Tongue (tissue), 2 donors: Measurements from ENCODE around the gene TFAP2C. TPM values are rescaled to one million over a fixed set of nuclear protein-coding genes. Genes with fewer than 3 reads are reported as not detected.
"Not testable (repeated sequence)": the region's sequence is repeated elsewhere in the genome, so short reads cannot be mapped to it uniquely, and the experiment has no call there.

Experiments
- DNase-seq: peaks from one replicate; pipeline ENCODE4 v3.0.0-alpha.2; 2015
- total RNA-seq: library from RNA; depleted of rRNA; stranded (reverse); fragments of >200 nt; gene quantifications from one replicate; pipeline ENCODE4 v1.2.3, GENCODE V29; 2014

TFAP2C gene
- total RNA-seq, 1 donor from 2014 or later = 9.2 TPM

DNA sequence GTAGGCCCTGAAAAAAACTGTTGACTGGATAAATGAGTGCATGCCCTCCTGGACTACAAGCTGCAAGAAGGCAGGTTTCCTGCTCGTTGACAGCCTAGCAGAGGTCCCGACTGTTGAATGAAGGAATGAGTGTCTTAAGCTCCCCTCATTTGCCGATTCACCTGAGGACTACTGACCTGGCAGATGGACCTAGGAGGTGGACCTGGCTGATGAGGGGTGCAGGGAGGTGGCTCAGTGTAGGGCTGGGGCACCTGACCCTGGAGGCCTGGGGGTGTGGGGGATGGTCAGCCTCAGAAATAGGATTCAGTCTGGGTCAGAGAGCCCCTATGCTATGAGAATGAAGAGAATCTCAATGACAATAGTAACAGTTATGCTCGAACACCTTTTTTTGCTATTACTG is 11.6 kb upstream of the TFAP2C start:
- no peak for DNase-seq

DNA sequence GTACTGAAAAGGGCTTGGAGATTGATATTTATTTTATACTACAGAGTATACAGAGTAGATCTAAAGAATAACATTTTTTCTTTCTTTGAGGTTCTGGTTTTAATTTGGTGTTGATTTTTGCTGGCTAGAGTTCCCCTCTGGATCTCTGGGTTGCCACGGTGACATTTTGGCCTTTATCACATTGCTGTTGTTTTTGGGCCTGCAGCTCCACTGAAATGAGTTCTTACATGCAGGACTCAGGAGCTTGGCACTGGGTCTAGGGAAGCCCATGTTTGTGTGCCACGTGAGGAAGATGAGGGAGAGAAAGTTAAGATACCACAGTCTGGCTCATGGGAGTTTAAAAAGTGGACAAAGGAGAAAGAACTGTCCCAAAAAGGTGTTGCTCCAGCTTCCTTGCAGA is 7.4 kb upstream of the TFAP2C start:
- no peak for DNase-seq

DNA sequence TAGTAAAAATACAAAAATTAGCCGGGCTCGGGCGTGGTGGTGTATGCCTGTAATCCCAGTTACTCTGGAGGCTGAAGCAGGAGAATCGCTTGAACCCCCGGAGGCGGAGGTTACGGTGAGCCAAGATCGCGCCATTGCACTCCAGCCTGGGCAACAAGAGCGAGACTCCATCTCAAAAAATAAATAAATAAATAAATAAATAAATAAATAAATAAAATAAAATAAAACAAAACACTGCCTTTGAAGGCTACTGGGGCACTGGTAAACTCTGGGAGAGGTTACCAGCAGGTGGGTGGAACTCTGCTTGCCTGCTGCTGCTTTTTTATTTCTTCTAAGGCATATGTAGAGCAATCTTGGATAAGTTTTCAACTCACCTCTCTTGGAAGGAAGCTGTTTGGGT is 5.2 kb upstream of the TFAP2C start:
- not testable (repeated sequence) for DNase-seq

DNA sequence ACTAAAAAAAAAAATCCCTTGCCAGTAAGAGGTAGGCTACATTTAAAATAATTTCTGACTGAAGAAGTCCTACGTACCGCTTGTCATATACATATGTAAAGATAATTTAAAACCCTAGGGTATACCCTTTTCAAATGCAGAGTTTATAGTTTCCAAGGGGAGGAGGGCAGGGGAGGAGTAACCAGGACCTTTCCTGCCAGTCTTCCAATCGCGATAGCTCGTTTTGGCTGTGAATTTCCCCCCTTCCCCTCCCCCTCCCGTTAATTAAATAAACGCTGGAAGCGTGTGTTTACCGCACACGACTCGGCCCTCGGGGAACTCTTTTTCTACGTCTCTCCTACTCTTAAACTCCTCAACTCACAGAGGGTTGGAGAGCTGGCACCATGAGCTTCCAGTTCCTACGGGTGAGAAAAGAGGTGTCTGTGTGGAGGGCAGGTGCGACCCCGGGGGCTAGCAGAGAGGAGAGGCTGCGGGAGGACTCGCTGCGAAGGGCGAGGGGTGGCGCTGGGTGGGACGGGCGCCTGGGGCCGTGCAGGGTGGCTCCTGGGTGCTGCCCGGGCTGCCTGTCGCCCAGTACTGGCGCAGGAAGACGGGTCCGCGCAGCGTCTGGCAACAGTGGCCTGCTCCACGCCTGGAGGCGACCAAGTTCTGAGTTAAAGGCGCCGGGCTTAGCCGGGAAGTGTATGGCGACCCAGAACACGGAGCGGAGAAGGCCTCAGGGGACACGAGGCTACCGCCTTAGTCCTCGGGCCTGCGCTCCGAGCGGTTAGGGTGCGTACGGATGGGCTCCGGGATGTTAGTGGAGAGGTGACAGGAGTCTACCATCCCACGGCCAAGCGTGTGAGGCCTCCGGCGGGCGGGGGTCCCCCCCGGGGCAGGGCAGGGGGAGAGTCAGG is 4.1 kb upstream of the TFAP2C start:
- DNase-seq = no peak

DNA sequence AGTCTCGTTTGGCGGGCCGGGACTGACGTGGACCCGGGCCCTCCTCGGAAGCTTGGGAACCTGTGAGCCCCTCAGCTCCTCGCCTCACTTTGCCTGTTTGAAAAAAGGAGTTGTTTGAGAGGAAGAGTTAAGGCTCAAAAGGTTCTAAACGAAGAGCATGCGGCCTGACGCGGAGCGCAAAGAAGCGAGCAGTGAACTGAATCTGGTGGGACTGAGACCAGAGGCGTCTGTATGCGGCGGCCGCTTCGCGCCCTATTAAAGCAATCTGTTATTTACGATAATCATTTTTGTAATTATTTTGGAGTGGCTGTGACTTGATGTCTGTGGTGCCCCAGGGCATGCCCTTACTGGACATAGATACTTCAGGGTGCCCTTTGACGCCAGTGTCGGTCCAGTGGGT is 3.3 kb upstream of the TFAP2C start:
- DNase-seq = no peak

DNA sequence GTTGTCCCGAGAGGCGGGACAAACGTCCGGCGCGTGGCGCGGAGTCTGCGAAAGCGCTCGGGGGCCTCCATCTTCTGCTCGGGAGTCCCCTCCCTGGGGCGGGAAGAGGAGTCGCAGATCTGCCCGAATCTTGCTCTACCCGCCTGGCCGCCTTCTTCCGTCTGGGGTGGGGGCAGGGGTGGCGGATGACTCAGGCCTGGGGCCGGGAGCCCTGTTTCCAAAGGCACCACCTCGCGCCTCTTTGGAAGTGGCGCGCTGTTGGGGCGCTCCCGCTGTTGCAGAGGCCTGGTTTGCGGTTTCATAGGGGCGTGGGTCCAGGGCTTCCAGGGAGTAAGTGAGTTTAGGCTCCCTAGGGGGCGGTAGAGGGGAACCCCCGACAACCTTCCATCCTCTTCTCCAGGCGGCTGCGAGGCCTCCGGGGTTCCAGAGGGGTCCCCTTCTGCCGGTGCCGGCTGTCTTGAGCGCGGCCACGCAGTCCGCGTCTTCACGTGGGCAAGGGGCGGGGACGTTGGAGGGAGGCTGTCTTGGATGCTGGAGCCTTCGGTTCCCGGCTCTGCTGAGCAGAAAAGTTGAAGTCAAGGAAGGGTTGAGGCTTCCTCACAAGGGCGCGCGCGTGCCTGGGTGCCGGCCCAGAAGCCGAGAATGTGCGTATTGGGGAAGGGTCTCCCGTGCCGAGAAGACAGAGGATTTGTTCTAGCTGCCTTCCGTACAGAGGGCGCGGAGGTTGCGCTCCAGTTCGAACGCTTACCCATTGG is 2.6 kb upstream of the TFAP2C start:
- peak; percentile 78 for DNase-seq

DNA sequence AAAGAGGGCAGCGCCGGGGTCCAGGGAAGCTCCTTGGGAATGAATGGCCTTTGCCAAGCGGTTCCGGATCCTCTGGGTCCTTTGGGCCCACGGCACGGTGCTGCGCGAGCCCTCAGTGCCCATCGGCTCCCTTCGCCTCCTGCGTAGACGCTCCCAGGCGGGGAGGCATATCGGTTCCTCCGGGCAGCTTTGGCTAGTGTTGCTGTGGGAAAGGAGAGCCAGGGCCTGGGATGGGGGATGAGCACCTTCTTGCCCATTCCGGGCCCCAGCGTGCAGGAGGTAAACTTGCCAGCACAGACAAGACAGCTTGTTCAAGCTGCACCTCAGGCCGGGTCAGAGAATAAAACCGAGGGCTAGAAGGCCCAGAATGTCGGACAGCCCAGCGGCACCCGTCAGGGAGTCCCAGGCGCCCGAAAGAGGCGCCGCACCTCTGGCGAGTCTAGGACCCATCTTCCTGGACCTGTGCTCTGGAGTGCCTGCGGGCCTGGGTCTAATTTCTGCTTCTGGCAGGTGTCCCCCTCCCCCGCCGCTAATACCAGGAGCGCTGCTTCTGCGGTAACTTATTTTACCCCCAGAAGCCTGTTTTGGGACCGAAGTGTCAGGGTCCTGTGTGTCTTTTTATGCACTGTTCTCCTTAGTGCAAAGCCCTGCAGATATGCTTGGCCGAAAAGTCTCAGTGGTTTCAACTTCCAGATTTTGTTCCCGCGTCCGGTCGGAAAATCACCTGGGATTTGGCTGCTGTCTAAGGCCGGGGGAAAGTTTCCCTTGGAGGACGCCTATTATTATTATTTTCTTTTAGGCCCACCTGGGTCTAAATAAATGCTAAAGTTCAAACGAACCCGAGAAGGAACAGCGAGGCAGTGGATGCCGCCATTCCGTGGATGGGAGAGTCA is 1.7 kb upstream of the TFAP2C start:
- no peak for DNase-seq

DNA sequence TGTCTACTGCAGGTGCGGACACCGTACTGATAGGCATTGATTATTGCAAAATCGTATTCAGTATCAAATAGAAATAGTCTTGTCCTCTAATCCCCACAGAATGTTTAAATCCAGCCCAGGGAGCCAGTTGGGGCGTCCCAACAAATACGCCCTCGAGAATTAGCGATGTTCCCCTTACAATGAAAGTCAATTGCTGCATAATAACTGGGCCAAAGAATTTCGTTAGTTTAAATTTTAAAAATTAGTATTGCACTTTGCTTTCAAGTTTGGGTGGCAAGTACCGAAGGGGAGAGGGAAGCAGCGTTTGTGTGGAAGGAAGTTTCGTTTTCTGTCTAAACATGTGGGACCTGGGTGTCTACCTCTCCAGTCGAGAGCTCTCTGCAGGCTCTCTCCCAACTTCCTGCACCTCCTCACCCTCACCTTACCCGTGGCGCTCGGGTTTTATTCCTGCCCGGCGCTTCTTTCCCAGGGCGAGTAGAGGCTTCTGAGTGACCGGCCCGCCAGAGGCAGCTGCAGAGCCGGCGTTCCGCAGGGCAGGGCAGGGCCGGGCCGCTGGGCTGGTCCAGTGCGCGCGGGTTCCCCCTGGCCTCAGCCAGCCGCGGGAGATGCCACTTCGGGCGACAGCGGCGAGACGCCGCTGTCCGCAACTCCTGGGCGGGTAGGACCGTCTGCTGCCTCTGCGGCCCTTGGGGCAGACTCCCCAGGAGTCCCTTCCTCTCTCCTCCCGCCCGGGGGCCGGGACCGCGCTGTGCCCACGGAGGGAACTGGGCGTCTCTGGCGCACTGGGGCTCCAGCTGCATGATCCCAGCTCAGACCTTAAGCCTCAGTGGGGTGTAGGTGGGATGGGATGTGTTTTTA is 862 bp upstream of the TFAP2C start:
- DNase-seq = peak; percentile 44

DNA sequence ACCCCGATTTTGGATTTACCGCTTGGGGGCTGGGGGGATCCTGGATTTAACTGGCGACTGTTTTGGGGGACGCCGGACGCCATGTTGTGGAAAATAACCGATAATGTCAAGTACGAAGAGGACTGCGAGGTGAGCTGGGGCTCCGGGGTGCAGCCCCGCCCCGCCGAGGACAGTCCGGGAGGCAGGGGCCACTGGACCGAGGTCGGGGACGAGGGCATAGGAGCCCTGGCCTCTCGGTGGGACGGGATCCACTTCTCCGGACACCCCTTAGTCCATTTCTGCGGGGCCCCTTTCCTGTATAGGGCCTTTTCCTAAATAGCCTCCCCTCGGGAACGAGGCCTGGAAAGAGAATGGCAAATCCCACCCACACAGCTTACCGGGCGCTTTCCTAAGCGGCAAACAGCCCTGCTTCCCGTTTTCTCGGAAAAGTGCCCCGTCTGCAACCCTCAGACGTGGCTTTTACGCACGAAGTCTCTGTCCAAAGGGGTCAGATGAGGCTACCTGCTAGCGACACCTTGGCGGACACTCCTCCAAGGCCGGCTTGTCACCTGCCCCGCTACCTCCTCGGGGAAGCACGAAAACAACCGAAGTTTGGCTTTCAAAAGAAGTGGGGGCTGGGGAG is 469 bp downstream of the TFAP2C start:
- no peak for DNase-seq

DNA sequence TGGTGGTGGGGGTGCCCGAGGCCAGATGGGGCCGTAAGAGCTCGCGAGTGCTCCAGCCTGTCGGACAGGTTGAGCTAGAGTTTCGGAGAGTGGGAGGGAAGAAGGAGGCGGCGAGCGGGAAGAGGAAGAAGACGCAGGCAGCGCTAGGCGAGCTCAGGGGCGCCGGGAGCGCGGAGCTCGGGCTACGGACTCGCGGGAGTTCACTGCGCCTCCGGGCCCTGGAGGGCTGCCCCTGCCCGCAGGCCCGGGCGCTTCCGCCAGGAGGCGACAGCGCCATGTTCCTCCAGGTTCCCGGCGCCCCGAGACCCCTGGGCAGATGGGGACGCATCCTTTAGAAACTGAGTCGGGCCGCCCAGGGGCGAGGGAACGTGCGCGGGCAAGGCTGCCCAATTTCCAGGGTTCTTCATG is 984 bp downstream of the TFAP2C start:
- peak; percentile 75 for DNase-seq

DNA sequence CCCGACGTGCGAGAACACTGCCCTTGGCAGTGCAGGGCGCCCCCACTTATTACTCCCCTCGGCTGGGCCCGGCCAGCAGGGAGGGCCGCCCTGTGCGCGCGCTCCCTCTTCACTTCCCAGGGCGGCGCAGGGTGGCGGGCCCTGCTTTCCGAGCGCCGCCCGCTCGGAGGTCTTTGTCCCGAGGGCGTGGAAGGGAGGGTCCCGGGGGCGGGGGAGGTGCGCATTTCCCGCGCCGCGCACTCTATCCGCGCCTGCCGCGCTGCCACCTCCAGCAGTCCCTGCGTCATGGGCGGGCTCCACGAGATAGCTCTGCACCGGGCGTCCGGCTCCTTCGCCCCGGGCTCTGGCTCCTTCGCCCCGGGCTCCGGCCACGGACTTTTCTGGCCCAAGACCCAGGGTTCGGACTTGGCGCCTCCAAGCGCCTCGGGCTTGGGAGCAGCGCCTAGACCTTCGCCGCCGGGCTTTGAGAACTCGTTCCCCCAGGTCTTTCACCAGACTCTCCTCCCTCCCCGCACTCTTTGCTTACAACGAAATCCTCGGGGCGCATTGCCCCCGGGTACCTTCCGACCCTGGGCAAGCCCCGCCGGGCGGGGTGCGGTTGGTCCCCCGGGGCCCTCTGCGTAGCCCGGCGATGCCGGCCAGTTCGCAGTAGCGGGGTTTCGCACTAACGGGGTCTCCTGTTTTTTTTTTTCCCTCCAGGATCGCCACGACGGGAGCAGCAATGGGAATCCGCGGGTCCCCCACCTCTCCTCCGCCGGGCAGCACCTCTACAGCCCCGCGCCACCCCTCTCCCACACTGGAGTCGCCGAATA is 1.6 kb downstream of the TFAP2C start:
- no peak for DNase-seq

DNA sequence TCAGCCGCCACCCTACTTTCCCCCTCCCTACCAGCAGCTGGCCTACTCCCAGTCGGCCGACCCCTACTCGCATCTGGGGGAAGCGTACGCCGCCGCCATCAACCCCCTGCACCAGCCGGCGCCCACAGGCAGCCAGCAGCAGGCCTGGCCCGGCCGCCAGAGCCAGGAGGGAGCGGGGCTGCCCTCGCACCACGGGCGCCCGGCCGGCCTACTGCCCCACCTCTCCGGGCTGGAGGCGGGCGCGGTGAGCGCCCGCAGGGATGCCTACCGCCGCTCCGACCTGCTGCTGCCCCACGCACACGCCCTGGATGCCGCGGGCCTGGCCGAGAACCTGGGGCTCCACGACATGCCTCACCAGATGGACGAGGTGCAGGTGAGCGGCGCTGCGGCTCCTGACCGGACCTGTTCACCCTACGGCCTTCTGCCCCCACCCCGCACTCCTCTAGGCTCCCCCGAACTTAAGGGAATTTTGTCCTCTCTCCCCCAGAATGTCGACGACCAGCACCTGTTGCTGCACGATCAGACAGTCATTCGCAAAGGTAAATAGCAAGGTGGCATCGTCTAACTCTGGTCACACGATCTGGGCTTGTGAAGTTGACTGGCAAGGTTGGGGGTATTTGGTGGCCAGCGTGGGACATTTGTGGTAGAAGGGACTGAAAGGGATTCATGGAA is 2.3 kb downstream of the TFAP2C start:
- DNase-seq = no peak

DNA sequence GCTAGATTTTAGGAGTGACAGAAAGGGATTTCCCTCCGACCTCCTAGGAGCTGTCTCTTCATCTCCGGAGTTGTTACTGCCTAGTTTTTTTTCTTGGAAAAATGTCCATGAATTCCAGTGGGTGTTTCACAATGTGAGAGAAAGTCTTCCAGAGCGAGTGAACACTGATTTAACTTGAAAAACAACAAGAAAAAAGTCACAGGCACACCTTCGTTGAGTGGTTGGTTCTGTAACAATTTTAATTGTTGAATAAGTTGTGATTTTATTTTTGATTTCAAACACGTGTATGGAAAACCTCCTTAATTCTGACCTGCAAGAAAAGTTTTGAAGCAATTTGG is 2.9 kb downstream of the TFAP2C start:
- DNase-seq = no peak

DNA sequence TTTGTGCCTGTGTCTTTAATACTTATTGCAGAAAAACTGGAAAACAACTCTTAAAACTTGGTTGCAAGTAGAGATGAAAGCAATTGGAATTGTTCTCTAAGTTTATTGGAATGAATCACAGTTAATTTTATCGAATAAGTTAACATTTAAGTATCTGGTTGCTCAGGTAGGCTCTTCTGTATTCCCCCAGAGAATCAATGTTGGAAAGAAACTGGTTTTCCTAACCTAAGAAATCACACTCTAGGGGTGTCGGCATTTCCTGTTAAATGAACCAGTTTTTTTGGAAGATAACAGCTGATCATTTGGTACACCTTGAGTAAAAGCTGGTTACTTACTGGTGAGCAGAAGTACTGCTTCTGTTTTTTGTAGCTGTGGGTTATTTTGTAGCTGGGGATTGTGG is 5.2 kb downstream of the TFAP2C start:
- DNase-seq = no peak

DNA sequence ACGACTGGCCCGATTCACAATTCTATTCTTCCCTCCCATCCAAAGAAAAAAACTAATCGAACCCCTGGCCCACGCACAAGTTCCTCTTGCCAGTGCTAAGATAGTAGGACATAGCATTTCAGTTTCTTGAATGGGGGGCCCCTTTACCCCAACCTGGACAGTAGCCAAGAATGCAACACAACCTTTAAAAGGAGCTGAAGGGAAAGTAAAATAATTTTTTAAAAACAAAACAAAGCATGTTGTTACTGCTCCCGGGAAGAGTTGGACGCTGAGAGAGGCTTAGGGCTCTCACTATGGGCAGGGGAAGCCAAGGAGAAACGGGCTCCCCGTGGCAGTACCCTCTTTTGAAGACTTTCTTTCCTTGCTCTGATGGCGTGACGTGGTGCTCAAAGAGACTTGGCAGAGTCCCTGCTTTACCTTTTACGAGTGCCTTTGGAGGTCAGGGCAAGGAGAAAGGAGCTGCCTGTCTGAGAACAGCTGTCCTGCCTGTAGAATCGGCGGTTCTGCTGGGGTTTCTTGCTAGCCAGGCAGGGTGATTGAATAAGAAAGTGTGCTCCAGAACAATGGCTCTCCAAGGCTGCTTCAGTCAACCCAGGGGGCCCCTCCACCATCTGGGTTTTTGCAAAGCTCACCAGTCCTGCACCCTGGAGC is 5.8 kb downstream of the TFAP2C start:
- no peak for DNase-seq

DNA sequence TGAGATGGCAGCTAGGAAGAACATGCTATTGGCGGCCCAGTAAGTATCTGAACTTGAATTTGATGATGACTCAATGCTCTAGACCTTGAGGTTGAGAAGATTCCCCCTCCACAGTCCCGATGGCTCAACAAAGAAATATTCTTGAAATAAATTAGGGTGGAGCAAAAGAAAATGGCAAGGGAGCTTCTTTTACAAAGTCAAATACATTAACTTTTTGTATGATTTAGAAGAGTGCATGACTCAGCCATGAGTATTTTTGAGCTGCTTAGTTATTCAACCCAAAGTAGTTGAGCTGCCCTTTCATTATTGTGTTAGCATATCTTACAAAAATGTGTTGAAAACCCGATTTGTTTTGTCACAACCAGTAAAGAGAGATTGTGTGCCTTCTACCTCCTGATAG is 7.6 kb downstream of the TFAP2C start:
- no peak for DNase-seq

DNA sequence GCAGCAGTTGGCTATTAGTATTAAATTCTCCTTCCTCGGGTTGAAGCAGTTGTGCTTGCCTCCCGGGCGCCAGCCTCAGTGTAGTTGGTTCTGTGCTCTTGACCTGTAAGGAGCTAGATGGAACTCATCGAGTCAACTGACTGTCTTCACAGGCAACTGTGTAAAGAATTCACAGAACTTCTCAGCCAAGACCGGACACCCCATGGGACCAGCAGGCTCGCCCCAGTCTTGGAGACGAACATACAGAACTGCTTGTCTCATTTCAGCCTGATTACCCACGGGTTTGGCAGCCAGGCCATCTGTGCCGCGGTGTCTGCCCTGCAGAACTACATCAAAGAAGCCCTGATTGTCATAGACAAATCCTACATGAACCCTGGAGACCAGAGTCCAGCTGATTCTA is 8.5 kb downstream of the TFAP2C start:
- peak; percentile 38 for DNase-seq

DNA sequence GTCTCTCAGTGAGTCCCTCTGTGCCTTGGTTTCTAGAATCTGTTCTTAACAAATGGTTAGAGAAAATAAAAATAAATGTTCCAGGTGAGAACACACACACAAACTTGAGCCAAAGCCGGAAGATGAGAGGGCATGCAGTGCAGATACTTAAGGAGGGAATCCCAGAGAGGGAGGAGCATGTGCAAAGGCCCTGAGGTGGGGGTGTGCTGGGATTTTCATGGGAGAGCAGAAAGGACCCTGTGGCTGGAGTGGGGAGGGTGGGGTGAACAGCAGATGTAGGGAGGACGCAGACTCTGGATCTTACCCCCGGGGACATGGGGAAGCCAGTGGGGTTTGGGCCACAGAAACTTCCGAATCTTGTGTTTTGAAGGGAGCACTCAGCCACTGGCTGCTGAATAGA is 17.5 kb downstream of the TFAP2C start:
- DNase-seq = no peak

DNA sequence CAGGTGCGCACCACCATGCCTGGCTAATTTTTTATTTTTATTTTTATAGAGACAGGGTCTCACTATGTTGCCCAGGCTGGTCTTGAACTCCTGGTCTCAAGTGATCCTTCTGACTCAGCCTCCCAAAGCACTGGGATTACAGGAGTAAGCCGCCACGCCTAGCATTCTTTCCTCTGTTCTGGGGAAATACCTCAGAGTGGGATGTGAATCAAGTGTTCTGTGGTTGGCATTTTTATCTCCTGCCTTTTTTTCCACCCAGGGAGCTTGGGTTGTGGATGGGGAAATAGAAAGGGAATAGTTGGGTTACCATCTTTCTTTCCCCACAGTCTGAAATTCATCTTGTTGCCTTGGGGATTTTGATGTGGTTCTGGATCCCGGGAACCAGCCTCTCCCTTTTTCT is 24.1 kb downstream of the TFAP2C start:
- no peak for DNase-seq
